NCI-H446 treated with DMSO at 0.1 percent for 48 hours (cell line): ENCODE measurements around the gene CTXN2.

Experiments used
- DNase-seq: peaks from one replicate; lab custom pipeline; 2025; lab: John Stamatoyannopoulos, UW

CTXN2 gene

GRCh38 chr15:48222627-48223026 lies 31.2 kb downstream of the CTXN2 start:
- DNase-seq = peak; percentile 78

GRCh38 chr15:48225771-48226170 lies 34.3 kb downstream of the CTXN2 start:
- no peak for DNase-seq

- no peak for DNase-seq
These were observed 39.0 kb downstream of the CTXN2 start for GRCh38 chr15:48230498-48230897.

- no peak for DNase-seq
These were observed 41.8 kb downstream of the CTXN2 start for GRCh38 chr15:48233246-48233645.

GRCh38 chr15:48239334-48239733 lies 47.9 kb downstream of the CTXN2 start:
- DNase-seq = no peak

GRCh38 chr15:48242015-48242414 lies 50.5 kb downstream of the CTXN2 start:
- DNase-seq = no peak

GRCh38 chr15:48242535-48242934 lies 51.1 kb downstream of the CTXN2 start:
- DNase-seq = no peak

GRCh38 chr15:48244921-48245320 lies 53.5 kb downstream of the CTXN2 start:
- DNase-seq = no peak

- DNase-seq = no peak
These were observed 56.9 kb downstream of the CTXN2 start for GRCh38 chr15:48248414-48248813.

GRCh38 chr15:48250640-48251076 lies 59.2 kb downstream of the CTXN2 start:
- peak; percentile 62 for DNase-seq

- DNase-seq = no peak
These were observed 61.7 kb downstream of the CTXN2 start for GRCh38 chr15:48253172-48253571.
